Activated CD4-positive, alpha-beta T cell treated with anti-CD3 and anti-CD28 coated beads for 48 hours (primary cell): ENCODE data around the gene MXI1.
A peak's percentile ranks its signal among the peaks of the same experiment; 100 is the strongest.

ENCODE experiments used
- DNase-seq: peaks from one replicate; pipeline ENCODE4 v3.0.0-alpha.2; 2020

Gene MXI1

GRCh38 chr10:110278562-110279406, 71.4 kb downstream of the MXI1 start:
- no peak for DNase-seq

GRCh38 chr10:110279407-110279986, 72.1 kb downstream of the MXI1 start:
- peak; percentile 48 for DNase-seq

DNA sequence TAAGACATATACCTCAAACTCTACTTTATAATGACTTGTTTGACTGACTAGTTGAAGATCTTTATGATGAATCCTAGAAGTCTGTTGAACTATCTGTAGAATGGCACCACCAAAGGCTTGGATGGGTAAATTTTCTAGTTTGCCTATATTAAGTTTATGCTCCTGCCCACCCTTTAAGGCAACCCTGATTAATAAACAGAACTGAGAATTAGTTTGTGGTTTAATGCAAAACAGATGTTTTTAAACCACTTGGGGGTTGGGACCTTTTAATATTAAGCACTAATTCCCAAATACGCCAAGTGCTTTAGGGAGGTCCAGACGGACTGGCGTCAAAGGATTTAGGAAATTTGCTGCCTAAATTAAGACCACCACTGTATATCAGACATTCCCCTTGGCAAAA, 76.9 kb downstream of the MXI1 start:
- DNase-seq = no peak

DNA sequence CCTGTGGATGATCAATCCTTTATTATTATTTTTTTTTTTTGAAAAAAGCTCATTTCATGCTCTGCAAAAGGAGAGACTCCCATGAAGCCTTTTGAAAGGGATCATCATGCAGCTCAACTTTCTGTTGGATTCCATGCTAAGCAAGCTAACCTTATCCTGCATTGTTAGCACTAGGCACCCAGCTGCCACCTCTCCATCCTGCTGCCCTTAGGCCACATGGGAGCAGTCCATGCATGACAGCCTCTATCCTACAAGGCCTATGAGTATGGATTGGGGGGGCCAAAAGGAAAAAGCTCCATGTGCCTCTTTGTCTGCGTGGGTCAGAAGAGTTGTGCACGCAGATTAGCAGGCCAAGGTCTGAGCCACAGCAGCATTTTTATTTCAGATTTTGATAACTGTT, 78.1 kb downstream of the MXI1 start:
- DNase-seq = no peak

GRCh38 chr10:110286841-110287240, 79.4 kb downstream of the MXI1 start:
- no peak for DNase-seq

DNA sequence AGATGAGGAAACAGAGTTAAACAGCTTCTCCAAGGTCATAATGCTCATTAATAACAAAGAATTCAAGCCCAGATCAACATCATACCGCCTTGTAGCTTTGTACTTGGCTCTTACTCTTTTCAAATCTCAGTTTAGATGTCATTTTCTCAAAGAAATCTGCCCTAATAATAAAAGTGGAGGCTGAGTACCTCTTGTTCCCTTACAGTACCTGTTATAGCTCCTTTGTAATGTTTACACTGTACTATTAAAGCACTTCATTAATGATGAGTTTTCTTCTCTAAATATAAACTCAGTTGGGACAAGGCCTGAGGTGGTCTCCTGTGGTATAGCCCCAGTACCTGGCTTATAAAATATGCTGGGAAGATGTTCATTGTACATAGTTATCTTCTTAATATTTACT, 89.6 kb downstream of the MXI1 start:
- DNase-seq = no peak

- no peak for DNase-seq
Measured at GRCh38 chr10:110300486-110300986, 93.1 kb downstream of the MXI1 start.

DNA sequence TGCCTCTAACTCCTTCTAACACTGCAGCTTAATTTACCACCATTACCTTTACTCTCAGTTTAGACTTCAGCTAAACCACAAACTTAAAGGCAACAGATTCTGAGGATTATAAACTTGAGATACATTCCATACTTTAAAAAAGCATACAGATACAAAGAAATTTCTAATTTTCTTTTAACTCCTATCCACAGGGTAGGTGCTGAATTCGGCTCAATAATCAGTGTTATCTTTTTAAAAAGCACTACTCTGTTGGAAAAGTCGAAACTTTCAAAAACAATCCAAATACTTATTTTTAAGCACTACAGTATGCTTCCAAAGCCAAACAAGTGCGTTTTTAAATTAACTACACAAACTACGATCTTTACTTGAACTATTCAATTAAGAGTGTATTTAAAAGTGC, 96.3 kb downstream of the MXI1 start:
- no peak for DNase-seq

- DNase-seq = no peak
Measured at GRCh38 chr10:110304394-110304779, 97.0 kb downstream of the MXI1 start.

GRCh38 chr10:110304780-110305421, 97.5 kb downstream of the MXI1 start, which contains the start of gene SMNDC1:
Gene SMNDC1, minus strand, starts transcription at chr10:110304920. Its CDS starts 1,333 bp downstream, at chr10:110303587.
- peak; percentile 98 for DNase-seq

DNA sequence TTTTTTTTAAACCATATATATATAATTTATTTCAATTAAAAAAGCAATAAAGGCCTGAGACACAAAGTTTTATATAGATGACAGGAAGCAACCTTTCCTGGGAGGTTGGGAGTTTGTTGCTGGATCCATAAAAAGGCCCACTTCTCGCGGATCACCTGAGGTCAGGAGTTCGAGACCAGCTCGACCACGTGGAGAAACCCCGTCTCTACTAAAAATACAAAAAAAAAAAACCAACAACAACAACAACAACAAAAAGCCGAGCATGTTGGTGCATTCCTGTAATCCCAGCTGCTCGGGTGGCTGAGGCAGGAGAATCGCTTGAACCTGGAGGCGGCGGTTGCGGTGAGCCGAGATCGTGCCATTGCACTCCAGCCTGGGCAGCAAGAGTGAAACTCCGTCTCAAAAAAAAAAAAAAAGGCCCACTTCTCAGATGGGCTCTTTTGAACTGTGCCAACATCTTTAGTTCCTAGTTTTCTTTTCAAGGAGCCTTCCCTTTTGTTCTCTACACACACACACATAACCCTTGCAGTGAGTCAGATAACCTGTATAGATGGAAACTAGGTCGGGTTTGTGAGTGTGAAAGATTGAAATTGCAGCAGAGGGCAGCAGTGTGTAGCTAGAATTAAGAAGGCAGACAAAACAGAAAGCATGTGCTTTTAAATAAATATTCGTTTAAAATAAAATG, 98.5 kb downstream of the MXI1 start:
- DNase-seq = peak; percentile 57

GRCh38 chr10:110306452-110306768, 99.0 kb downstream of the MXI1 start:
- DNase-seq = no peak

- DNase-seq = no peak
Measured at GRCh38 chr10:110307805-110308204, 100.4 kb downstream of the MXI1 start.

DNA sequence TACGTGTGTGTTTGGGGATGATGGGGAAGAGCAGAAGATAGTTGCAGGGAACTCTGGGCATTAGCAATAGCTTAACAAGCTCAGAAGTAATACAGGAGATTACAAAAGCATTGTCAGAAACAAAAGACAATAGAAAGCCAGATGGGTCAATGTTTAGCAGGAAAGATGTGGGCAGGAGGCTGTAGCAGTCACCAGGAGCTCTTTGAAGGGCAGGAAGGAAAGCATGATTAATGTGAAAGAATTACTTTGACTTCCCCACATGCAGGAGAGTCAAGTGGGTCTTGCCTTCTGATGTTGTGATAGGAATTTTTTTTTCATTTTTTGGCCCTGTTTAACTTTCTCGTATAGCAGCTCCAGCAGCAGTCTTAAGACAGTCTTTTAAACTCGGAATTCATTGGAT, 103.3 kb downstream of the MXI1 start:
- DNase-seq = no peak

DNA sequence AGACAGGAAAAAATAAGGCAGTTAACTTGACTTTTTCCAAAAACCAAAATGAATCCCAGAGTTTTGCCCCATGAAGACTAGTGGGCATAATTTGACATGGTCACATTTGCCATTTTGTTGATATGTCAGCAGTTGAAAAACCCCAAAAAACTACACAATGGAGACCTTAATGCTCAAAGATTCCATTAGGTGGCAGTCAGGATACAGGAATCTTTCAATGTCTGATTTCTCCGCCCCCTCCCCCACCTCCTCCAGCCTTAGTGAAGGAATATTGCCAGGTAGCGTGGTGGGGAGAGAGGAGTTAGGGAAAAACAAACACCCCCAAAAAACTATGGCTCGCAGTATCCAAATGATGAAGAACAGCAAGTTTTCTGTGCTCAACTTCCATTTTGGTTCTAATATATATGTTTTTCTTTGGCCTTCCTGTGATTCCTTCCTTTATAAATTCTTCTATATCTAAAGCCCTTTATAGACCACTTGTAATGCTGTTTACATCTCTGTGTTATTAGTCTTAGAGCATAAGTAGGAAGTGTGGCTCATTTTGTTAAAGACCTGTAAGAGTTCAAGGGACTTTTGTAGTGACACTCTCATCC, 104.0 kb downstream of the MXI1 start:
- DNase-seq = peak; percentile 43

DNA sequence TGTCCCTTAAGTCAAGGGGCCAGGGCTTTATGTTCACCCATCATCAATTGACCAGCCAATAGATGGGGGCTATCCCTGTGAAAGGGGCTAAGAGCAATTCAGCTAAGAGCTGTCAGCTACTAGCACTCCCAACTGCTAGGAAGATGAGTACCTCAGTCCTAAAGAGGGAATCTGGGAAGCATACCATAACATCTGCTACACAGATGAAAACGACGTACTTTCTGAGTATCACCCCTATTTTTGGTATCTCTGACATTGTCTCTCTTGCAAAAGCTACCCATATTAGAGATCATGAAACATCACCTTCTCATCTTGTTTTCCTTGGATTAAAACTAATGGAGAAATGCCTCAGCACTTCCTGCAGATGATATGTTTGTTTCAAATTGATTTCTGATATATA, 104.8 kb downstream of the MXI1 start:
- no peak for DNase-seq

- DNase-seq = no peak
Measured at GRCh38 chr10:110313674-110314073, 106.3 kb downstream of the MXI1 start.

- DNase-seq = peak; percentile 23
Measured at GRCh38 chr10:110317866-110318850, 110.8 kb downstream of the MXI1 start.

- no peak for DNase-seq
Measured at GRCh38 chr10:110321869-110322620, 114.6 kb downstream of the MXI1 start.

DNA sequence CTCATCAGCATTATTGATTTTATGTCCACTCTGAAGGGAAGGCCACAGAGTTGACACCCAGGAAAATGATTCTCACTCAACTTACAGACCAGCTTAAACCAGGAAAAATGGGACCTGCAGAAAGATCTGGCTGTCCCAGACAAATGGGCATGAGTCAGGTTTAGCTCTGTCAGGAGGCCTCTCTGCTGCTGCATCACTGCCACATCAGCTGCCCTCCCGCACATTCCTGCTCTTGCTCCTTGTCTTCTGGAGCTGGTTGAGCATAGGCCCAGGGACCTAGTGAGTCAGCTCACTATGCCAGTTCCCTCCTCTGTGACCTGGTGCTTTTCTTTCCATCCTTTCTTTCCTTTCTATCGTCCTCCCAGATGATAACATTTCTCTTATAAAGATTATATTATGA, 116.1 kb downstream of the MXI1 start:
- no peak for DNase-seq
